Measurements from ENCODE around the gene TTC23L.

- TF ChIP-seq EZH2 (IDR thresholded peaks at IDR 0.05; ENCODE audit: low read depth) (no peak), CTCF (conservative IDR thresholded peaks at IDR 0.05) (no peak)
Measured at GRCh38 chr5:34895641-34896419, 56.9 kb downstream of the TTC23L start.

All from PC-9 (cell line).